K562 (cell line): ENCODE measurements around the gene CCDC195. TPM values are rescaled to one million over a fixed set of nuclear protein-coding genes. Genes with fewer than 3 reads are reported as not detected.

ENCODE experiments used
- ATAC-seq: fragments of 200-7000 bp; cut with Tn5 transposase; 3 replicates; pipeline ENCODE4 v1.9.1; 2020; ENCODE audit warnings: moderate library complexity
- BruUV-seq: library from RNA; stranded (reverse); fragments of 400-500 nt; replicated peaks from 2 replicates; lab custom pipeline; 2021; lab: Mats Ljungman, UMichigan
- CTCF ChIA-PET: fragments of 300-600 bp; formaldehyde crosslinking; extraction: SDS; loops from one replicate; lab custom pipeline; 2021; ENCODE audit warnings: low intra/inter-chr PET ratio; lab: Yijun Ruan, JAX
- POLR2A ChIA-PET: fragments of 300-600, 350-650 bp; sonication (Branson Sonifier 250); formaldehyde crosslinking; extraction: SDS; loops from one replicate; lab custom pipeline; 2021; ENCODE audit warnings: antibody characterized with exemption, inconsistent platforms; lab: Yijun Ruan, JAX
- DNase-seq, 4 experiments: peaks; one replicate each; pipeline versions ENCODE4 v3.0.0 to v3.0.0-alpha.2; 2011 to 2018; ENCODE audit warnings: low spot score in 3 of 4, mixed read lengths in 3 of 4; ENCODE audit errors: extremely low read depth in 1 of 4
- FAIRE-seq: peaks from 2 replicates; lab custom pipeline; 2011; peaks lifted over from hg19 to GRCh38; lab: Jason Lieb, UNC
- H2AFZ ChIP-seq: 2 replicates; pipeline ENCODE4 v1.6.0; 2011; ENCODE audit warnings: low read depth, low read length, control low read depth, inconsistent platforms
- H3K27ac ChIP-seq: fragments of 200-600 bp; 3 replicates; pipeline ENCODE4 v1.8.0; 2011; ENCODE audit warnings: low read depth, mild to moderate bottlenecking, control low read depth, inconsistent platforms, low read length, moderate library complexity, mixed read lengths; ENCODE audit errors: extremely low read depth
- H3K27me3 ChIP-seq, 2 experiments: fragments of 300-600 bp in 1 of 2; 2 replicates in 1 of 2; 3 replicates in 1 of 2; pipeline versions ENCODE4 v1.6.0 to v1.8.0; 2011; ENCODE audit warnings: inconsistent platforms in 2 of 2, low read length in 2 of 2, mild to moderate bottlenecking in 1 of 2, mixed read lengths in 1 of 2, moderate library complexity in 1 of 2; ENCODE audit not compliant: control insufficient read depth in 2 of 2, insufficient read depth in 2 of 2
- H3K36me3 ChIP-seq: fragments of 300-600 bp; 3 replicates; pipeline ENCODE4 v1.8.0; 2011; ENCODE audit warnings: mild to moderate bottlenecking, low read length, inconsistent platforms; ENCODE audit not compliant: control insufficient read depth, insufficient read depth
- H3K4me1 ChIP-seq, 2 experiments: fragments of 200-600 bp in 1 of 2; replicated peaks in 1 of 2; 2 replicates in 1 of 2; 3 replicates in 1 of 2; pipeline versions ENCODE4 v1.5.1 to v1.8.0; 2011; ENCODE audit warnings: inconsistent platforms in 2 of 2, low read length in 2 of 2, mild to moderate bottlenecking in 1 of 2, mixed read lengths in 1 of 2, moderate library complexity in 1 of 2; ENCODE audit not compliant: control insufficient read depth in 2 of 2, insufficient read depth in 2 of 2
- H3K4me2 ChIP-seq: 2 replicates; pipeline ENCODE4 v1.6.1; 2011; ENCODE audit warnings: low read length, control low read depth, inconsistent platforms, mixed read lengths; ENCODE audit not compliant: insufficient read depth
- H3K4me3 ChIP-seq: fragments of 200-600 bp; sonication (generic), shearing (Covaris generic); 2 replicates; pipeline ENCODE4 v1.5.1; 2016; ENCODE audit warnings: control low read depth, inconsistent platforms
- H3K79me2 ChIP-seq: fragments of 200-600 bp; 3 replicates; pipeline ENCODE4 v1.8.0; 2011; ENCODE audit warnings: low read length, inconsistent platforms; ENCODE audit not compliant: control insufficient read depth, insufficient read depth
- H3K9ac ChIP-seq, 2 experiments: 2 replicates each; pipeline versions ENCODE4 v1.6.0 to v1.6.1; 2011; ENCODE audit warnings: low read depth in 2 of 2, low read length in 2 of 2, control low read depth in 1 of 2, inconsistent platforms in 1 of 2, mild to moderate bottlenecking in 1 of 2, mixed read lengths in 1 of 2; ENCODE audit not compliant: insufficient read depth in 1 of 2
- H3K9me1 ChIP-seq: one replicate; pipeline ENCODE4 v1.6.0; 2011; ENCODE audit warnings: inconsistent platforms, mild to moderate bottlenecking, low read length, moderate library complexity; ENCODE audit not compliant: control insufficient read depth, insufficient read depth
- H3K9me3 ChIP-seq: replicated peaks from 2 replicates; pipeline ENCODE4 v1.5.1; 2011; ENCODE audit warnings: low read depth, low read length, inconsistent platforms; ENCODE audit not compliant: control insufficient read depth, insufficient read depth
- H4K20me1 ChIP-seq: replicated peaks from 2 replicates; pipeline ENCODE4 v1.6.1; 2011; ENCODE audit warnings: low read length, inconsistent platforms, mixed read lengths; ENCODE audit not compliant: control insufficient read depth, insufficient read depth
- GTF2E2 ChIP-seq: fragments of 200-800 bp; sonication (Bioruptor generic); IDR thresholded peaks from 2 replicates; pipeline ENCODE4 v1.6.1; 2016; ENCODE audit warnings: missing genetic modification characterization, missing compliant biosample characterization
- GTF2F1 ChIP-seq: IDR thresholded peaks from 2 replicates; pipeline ENCODE4 v1.6.1; 2011; ENCODE audit warnings: low read depth, low read length, improper control_type of control experiment
- HDAC8 ChIP-seq: fragments of 450-650 bp; IDR thresholded peaks from 2 replicates; pipeline ENCODE4 v1.6.1; 2016; ENCODE audit warnings: mild to moderate bottlenecking, missing genetic modification characterization, moderate library complexity, missing compliant biosample characterization
- HDGF ChIP-seq: fragments of 450-650 bp; IDR thresholded peaks from 2 replicates; pipeline ENCODE4 v1.6.1; 2016
- HNRNPL ChIP-seq: fragments of 200-400 bp; formaldehyde crosslinking; IDR thresholded peaks from 2 replicates; pipeline ENCODE4 v1.6.1; 2017; ENCODE audit warnings: low read depth, mild to moderate bottlenecking, low read length
- HOXB6 ChIP-seq: fragments of 250-450 bp; sonication (Bioruptor Pico); IDR thresholded peaks from 2 replicates; pipeline ENCODE4 v1.5.1; 2022; ENCODE audit warnings: mild to moderate bottlenecking, borderline replicate concordance
- JUND ChIP-seq, 2 experiments: IDR thresholded peaks; 2 replicates in 1 of 2; 3 replicates in 1 of 2; pipeline ENCODE4 v1.6.1; 2011; ENCODE audit warnings: borderline replicate concordance in 2 of 2, low read depth in 2 of 2, low read length in 2 of 2, improper control_type of control experiment in 1 of 2, missing biosample characterization in 1 of 2, missing genetic modification characterization in 1 of 2, missing genetic modification reagents in 1 of 2
- KLF1 ChIP-seq: fragments of 450-650 bp; IDR thresholded peaks from 2 replicates; pipeline ENCODE4 v1.6.1; 2016; ENCODE audit warnings: missing genetic modification characterization, missing compliant biosample characterization
- NR2F6 ChIP-seq: fragments of 450-650 bp; formaldehyde crosslinking; IDR thresholded peaks from 2 replicates; pipeline ENCODE4 v1.4.0; 2020; ENCODE audit warnings: mild to moderate bottlenecking
- SIN3B ChIP-seq: fragments of 450-650 bp; IDR thresholded peaks from 2 replicates; pipeline ENCODE4 v1.6.1; 2017; ENCODE audit warnings: low read depth, mild to moderate bottlenecking, moderate library complexity
- SPI1 ChIP-seq: IDR thresholded peaks from 2 replicates; pipeline ENCODE4 v1.6.1; 2011; ENCODE audit warnings: low read depth, low read length, control low read depth, borderline replicate concordance
- TBL1XR1 ChIP-seq, 2 experiments: IDR thresholded peaks; 2 replicates each; pipeline ENCODE4 v1.6.1; 2012; ENCODE audit warnings: improper control_type of control experiment in 2 of 2, low read length in 2 of 2, mild to moderate bottlenecking in 1 of 2
- TRIM28 ChIP-seq: fragments of 450-650 bp; IDR thresholded peaks from 2 replicates; pipeline ENCODE4 v1.6.1; 2017
- ZFP1 ChIP-seq: fragments of 450-650 bp; formaldehyde crosslinking; IDR thresholded peaks from 2 replicates; pipeline ENCODE4 v1.4.0; 2020; ENCODE audit warnings: mild to moderate bottlenecking, mixed read lengths
- ZFP36 ChIP-seq: fragments of 150-350 bp; IDR thresholded peaks from 2 replicates; pipeline ENCODE4 v1.6.1; 2018; ENCODE audit warnings: low read length, low read depth; ENCODE audit not compliant: partially characterized antibody
- ZSCAN29 ChIP-seq: fragments of 450-650 bp; IDR thresholded peaks from 2 replicates; pipeline ENCODE4 v1.6.1; 2017
- WGBS: fragments of 100-300 bp; shearing (Covaris generic); methylation state at CpG from one replicate; pipeline ENCODE4 v1.1.6; 2016; ENCODE audit warnings: low coverage, mixed read lengths; ENCODE audit not compliant: insufficient coverage; ENCODE audit errors: missing lambda C conversion rate; 5-methylcytosine and 5-hydroxymethylcytosine counted together
- in situ Hi-C: fragments of 300-500 bp; cut with MboI; formaldehyde crosslinking; loops from 4 replicates; pipeline ENCODE4 v1.15.0; 2018; ENCODE audit warnings: inconsistent platforms, mixed read lengths
- intact Hi-C: fragments of 100-400 bp; cut with micrococcal nuclease; formaldehyde crosslinking; loops from 2 replicates; pipeline ENCODE4 v1.14.2; 2022
- polyA plus RNA-seq, 8 experiments: library from polyadenylated mRNA; depleted of rRNA in 4 of 8; stranded (reverse) in 5 of 8; unstranded in 3 of 8; fragments of >200 nt; fragmentation: Nextera tagmentation in 2 of 8; fragmentation: Illumina TruSeq in 1 of 8; extraction: Ambion mirVana in 2 of 8; extraction: Trizol in 1 of 8; gene quantifications; 2 replicates each; pipeline versions ENCODE4 v1.2.1 to v1.2.3, GENCODE V29; 2011 to 2014; ENCODE audit warnings: inconsistent platforms in 1 of 8, missing spikeins in 1 of 8
- total RNA-seq, 7 experiments: library from RNA; depleted of rRNA in 6 of 7; stranded (reverse); fragments of >200 nt in 6 of 7; fragmentation: Illumina TruSeq in 2 of 7; extraction: Trizol in 2 of 7; gene quantifications; 2 replicates each; pipeline versions ENCODE4 v1.2.1 to v1.2.3, GENCODE V29; 2011 to 2021; ENCODE audit warnings: low replicate concordance in 1 of 7
- TF ChIP-seq, protein P1 (sequence below): fragments of 150-350 bp; IDR thresholded peaks from 2 replicates; pipeline ENCODE4 v1.6.1; 2014; ENCODE audit warnings: low read depth, mild to moderate bottlenecking, low read length, borderline replicate concordance
- TF ChIP-seq, protein P2 (sequence below): fragments of 250-450 bp; sonication (Bioruptor Pico); IDR thresholded peaks from 2 replicates; pipeline ENCODE4 v1.4.0; 2020; ENCODE audit warnings: mild to moderate bottlenecking, moderate library complexity

CCDC195 gene
- total and polyA plus RNA-seq, 9 of the 15 experiments (the other 6 are each of a cell fraction or from before 2014, with no cell fraction given): not detected

DNA sequence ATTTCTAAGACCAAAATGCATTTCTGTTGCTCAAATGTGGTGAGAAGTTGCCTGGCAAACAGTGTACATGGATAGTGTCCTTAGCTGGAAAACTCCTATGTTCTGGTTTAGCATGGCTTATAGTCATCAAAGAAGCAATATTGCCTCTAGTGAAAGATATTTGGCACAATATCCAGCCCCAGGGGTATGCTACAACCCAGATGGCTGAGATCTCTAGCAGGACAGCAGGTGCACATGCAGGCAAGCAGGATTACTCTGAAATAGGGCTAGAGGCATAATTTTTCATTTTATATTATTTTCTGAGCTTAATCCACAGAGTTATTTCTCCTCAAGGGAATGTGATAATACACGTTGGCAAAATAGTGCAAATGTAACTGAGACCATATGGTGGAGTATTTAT is 34.0 kb downstream of the CCDC195 start (continued):
- no peak for TF ChIP-seq ZFP36
- TF ChIP-seq NR2F6 (CRISPR knock-in tag): no peak
- no peak for TF ChIP-seq TBL1XR1 (IDR thresholded peaks at IDR 0.05; ENCODE audit: low read length in 2 of 2)
- no peak for TF ChIP-seq TRIM28
- no peak for TF ChIP-seq HNRNPL
- TF ChIP-seq SIN3B: no peak
- TF ChIP-seq, all 486 proteins: peak for 0

- H3K9me1 ChIP-seq: no peaks in the 10 kb centered on the region
- no peaks in the 10 kb centered on the region for H3K36me3 ChIP-seq
- 0% methylated on average over 1 of the region's 1 CpG for WGBS
- TF ChIP-seq SPI1 (no peak), GTF2E2 (tag) (no peak), JUND (IDR thresholded peaks at IDR 0.05; ENCODE audit: borderline replicate concordance, low read depth, low read length) (no peak), JUND (tag; IDR thresholded peaks at IDR 0.05; ENCODE audit: borderline replicate concordance, low read depth, low read length) (no peak), GTF2F1 (no peak), KLF1 (no peak), HOXB6 (CRISPR knock-in tag) (no peak), ZSCAN29 (no peak), HDGF (no peak), HDAC8 (no peak), ZFP1 (CRISPR knock-in tag) (no peak)
- TF ChIP-seq, protein P1, sequence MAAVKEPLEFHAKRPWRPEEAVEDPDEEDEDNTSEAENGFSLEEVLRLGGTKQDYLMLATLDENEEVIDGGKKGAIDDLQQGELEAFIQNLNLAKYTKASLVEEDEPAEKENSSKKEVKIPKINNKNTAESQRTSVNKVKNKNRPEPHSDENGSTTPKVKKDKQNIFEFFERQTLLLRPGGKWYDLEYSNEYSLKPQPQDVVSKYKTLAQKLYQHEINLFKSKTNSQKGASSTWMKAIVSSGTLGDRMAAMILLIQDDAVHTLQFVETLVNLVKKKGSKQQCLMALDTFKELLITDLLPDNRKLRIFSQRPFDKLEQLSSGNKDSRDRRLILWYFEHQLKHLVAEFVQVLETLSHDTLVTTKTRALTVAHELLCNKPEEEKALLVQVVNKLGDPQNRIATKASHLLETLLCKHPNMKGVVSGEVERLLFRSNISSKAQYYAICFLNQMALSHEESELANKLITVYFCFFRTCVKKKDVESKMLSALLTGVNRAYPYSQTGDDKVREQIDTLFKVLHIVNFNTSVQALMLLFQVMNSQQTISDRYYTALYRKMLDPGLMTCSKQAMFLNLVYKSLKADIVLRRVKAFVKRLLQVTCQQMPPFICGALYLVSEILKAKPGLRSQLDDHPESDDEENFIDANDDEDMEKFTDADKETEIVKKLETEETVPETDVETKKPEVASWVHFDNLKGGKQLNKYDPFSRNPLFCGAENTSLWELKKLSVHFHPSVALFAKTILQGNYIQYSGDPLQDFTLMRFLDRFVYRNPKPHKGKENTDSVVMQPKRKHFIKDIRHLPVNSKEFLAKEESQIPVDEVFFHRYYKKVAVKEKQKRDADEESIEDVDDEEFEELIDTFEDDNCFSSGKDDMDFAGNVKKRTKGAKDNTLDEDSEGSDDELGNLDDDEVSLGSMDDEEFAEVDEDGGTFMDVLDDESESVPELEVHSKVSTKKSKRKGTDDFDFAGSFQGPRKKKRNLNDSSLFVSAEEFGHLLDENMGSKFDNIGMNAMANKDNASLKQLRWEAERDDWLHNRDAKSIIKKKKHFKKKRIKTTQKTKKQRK: no peak
- TF ChIP-seq, protein P2, sequence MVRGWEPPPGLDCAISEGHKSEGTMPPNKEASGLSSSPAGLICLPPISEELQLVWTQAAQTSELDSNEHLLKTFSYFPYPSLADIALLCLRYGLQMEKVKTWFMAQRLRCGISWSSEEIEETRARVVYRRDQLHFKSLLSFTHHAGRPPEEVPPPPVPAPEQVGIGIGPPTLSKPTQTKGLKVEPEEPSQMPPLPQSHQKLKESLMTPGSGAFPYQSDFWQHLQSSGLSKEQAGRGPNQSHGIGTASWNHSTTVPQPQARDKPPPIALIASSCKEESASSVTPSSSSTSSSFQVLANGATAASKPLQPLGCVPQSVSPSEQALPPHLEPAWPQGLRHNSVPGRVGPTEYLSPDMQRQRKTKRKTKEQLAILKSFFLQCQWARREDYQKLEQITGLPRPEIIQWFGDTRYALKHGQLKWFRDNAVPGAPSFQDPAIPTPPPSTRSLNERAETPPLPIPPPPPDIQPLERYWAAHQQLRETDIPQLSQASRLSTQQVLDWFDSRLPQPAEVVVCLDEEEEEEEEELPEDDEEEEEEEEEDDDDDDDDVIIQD (CRISPR knock-in tag): no peak
- TF ChIP-seq, all 486 proteins: peak for 0
- no peak for FAIRE-seq
- no TSS peak for BruUV-seq
- H3K4me1 ChIP-seq: no peaks in the 10 kb centered on the region
- in situ Hi-C loops (no loop called here), intact Hi-C loops (no loop called here)
- no peak for ATAC-seq
- H4K20me1 ChIP-seq: no peaks in the 10 kb centered on the region
- CTCF ChIA-PET: no interaction called here
- H3K4me2 ChIP-seq: no peak overlapping the region
- no peak overlapping the region for H3K9ac ChIP-seq
- DNase-seq: no peak
- H3K4me3 ChIP-seq: no peak overlapping the region
- no peaks in the 10 kb centered on the region for H3K79me2 ChIP-seq
- no peaks in the 10 kb centered on the region for H3K9me3 ChIP-seq
- H2AFZ ChIP-seq: no peak overlapping the region
- no peaks in the 10 kb centered on the region for H3K27me3 ChIP-seq
- POLR2A ChIA-PET: no interaction called here
- no peak overlapping the region for H3K27ac ChIP-seq
Observed at GRCh38 chr2:224671731-224672130, 44.4 kb downstream of the CCDC195 start.
